Measurements from ENCODE around the gene UBFD1.
"Not testable (repeated sequence)": the region's sequence is repeated elsewhere in the genome, so short reads cannot be mapped to it uniquely, and the experiment has no call there.

The UBFD1 gene

GRCh38 chr16:23594186-23594585, 36.7 kb downstream of the UBFD1 start:
- Histone ChIP-seq H3K4me3 (ENCODE audit: low read length) (no peak overlapping the region), H3K4me2 (ENCODE audit: low read length) (no peak overlapping the region), H3K36me3 (ENCODE audit: insufficient read depth, low read length) (peaks cover 38% of the 10 kb centered on the region), H3K4me1 (ENCODE audit: control insufficient read depth, insufficient read depth, low read length) (peaks cover 9% of the 10 kb centered on the region), H3K9me3 (replicated peaks; ENCODE audit: low read length) (no peaks in the 10 kb centered on the region), H3K27me3 (ENCODE audit: control insufficient read depth, insufficient read depth, low read length) (no peaks in the 10 kb centered on the region), H3K9ac (ENCODE audit: low read depth, low read length) (no peak overlapping the region)

DNA sequence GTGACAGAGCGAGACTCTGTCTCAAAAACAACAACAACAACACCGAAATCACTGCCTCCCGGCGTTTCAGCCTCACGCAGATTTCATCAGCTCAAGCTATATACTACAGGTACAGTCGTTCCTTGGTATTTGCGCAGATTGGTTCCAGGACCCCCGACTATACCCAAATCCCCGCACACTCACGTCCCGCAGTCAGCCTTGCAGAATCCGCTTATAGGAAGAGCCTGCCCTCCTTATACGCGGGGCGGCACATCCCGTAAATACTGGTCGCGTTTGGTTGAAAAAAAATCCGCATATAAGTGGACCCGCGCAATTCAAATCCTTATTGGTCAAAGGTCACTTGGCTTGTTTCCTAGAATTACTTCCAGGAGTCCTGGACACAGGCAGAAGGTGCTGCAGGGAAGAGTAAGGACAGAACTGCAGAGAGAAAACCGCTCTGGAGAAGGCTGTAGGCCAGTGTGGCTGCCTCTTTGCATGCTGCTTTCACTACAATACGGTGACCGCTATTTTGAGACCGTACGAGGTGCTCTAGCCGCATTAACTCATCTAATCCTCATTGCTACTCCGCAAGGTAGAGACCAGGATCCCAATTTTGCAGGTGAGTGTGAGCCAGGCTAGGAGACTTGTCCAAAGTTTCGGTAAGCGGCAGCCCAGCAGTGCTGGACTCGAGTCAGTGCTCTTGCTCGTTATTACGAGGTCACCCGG, 37.9 kb downstream of the UBFD1 start:
- no peaks in the 10 kb centered on the region for H3K27me3 ChIP-seq (ENCODE audit: control insufficient read depth, insufficient read depth, low read length)
- H3K4me3 ChIP-seq (ENCODE audit: low read length) = peak overlapping the region; percentile 96
- H3K9ac ChIP-seq (ENCODE audit: low read depth, low read length) = peak overlapping the region; percentile 96
- no peaks in the 10 kb centered on the region for H3K9me3 ChIP-seq (replicated peaks; ENCODE audit: low read length)
- H3K36me3 ChIP-seq (ENCODE audit: insufficient read depth, low read length) = peaks cover 31% of the 10 kb centered on the region
- peaks cover 9% of the 10 kb centered on the region for H3K4me1 ChIP-seq (ENCODE audit: control insufficient read depth, insufficient read depth, low read length)
- peak overlapping the region; percentile 85 for H3K4me2 ChIP-seq (ENCODE audit: low read length)

DNA sequence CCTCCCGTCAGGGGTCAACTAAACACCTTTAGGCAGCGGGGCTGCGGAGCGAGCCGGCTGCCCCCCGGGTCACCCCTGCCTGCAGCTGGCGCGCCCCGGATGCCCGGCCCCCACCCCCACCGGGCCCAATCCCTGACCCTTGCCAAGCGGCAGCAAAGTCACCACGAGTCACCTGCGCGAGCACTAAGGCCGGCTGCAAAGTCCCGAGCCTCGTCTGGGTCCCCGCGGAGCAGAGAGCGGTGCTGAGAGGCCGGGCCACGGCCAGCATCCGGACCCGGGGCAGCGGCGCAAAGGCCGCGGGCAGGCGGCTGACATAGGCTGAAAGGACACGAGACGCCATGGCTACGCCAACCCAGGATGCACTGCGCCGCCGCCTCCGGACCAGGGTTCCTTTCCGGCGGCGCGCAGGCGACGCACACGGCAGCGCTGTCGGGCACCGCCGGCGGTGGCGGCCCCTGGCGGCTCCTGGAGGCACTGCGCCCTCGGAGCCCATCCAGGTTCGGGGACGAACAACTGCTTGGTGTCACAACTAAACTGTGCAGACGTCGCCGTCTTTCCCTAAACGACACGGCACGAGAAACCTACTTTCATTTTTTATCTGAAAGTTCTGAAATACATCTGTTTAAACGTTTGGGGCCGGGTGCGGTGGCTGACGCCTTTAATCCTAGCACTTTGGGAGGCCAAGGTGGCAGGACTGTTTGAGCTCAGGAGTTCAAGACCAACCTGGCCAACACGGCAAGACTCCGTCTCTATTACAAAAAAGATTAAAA, 38.6 kb downstream of the UBFD1 start, which contains the start of gene NDUFAB1:
TSS of gene NDUFAB1 (minus strand) at position 366 of the 770 bp plus-strand sequence. CDS start at position 340, 26 bp downstream.
- Histone ChIP-seq H3K4me3 (ENCODE audit: low read length) (peak within 1 kb of the TSS; percentile 96), H3K9me3 (replicated peaks; ENCODE audit: low read length) (no peaks in the 10 kb centered on the region), H3K27me3 (ENCODE audit: control insufficient read depth, insufficient read depth, low read length) (no peaks in the 10 kb centered on the region), H3K4me2 (ENCODE audit: low read length) (peak within 1 kb of the TSS; percentile 85), H3K4me1 (ENCODE audit: control insufficient read depth, insufficient read depth, low read length) (peaks cover 9% of the 10 kb centered on the region), H3K9ac (ENCODE audit: low read depth, low read length) (peak within 1 kb of the TSS; percentile 96), H3K36me3 (ENCODE audit: insufficient read depth, low read length) (peaks cover 24% of the 10 kb centered on the region)

DNA sequence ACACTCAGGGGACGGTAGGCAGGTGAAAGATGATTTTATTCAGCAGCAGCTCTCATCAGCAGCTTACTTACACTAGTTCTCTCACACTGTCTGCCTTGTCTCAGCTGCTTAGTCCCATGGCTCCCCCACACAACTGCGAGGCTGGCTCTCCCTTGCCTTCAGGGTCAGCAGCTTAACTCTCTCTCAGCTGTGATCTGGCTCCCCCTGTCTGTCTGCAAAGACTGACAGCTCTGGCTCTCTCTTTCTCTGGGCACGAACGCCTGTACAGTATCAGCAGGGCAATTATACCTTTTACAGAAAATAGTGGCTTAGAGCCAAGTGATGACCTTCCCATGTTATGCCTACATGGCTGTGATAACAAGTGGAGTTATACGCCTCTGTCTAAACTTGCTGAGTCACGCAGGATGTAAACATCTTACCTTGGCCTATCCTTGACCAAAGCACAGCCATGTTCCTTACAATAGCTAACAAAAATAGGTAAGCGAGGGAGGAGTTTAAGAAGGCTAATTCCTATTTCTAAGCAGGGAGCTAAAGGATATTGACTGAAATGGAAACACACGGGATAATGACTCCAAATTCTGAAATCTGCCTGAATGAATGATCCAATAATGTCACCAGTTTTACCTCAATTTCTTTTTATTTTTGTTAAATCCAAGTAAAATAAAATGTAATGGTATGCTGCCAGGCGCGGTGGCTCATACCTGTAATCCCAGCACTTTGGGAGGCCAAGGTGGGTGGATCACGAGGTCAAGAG, 39.7 kb downstream of the UBFD1 start:
- peaks cover 9% of the 10 kb centered on the region for H3K4me1 ChIP-seq (ENCODE audit: control insufficient read depth, insufficient read depth, low read length)
- H3K27me3 ChIP-seq (ENCODE audit: control insufficient read depth, insufficient read depth, low read length) = no peaks in the 10 kb centered on the region
- no peaks in the 10 kb centered on the region for H3K9me3 ChIP-seq (replicated peaks; ENCODE audit: low read length)
- no peak overlapping the region for H3K9ac ChIP-seq (ENCODE audit: low read depth, low read length)
- H3K4me2 ChIP-seq (ENCODE audit: low read length) = no peak overlapping the region
- peaks cover 19% of the 10 kb centered on the region for H3K36me3 ChIP-seq (ENCODE audit: insufficient read depth, low read length)
- H3K4me3 ChIP-seq (ENCODE audit: low read length) = no peak overlapping the region

DNA sequence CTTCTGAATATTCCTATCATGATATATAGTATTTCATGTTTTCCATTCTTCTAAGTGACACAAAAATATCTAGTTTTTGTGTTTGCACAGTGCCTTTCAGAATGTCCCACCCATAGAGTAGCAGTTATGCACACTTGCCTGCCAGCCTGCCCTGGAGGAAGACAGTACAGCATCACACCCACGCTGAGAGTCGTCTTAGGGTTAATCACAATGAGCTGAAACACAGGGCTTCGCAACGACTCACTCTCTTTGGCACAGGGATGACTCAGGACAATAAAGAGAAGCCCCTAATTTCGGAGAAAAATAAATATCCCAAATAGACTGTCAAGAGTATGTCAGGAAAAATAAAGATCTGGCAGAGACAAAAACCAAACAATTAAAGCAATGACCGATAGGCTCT, 50.2 kb downstream of the UBFD1 start:
- Histone ChIP-seq H3K4me3 (ENCODE audit: low read length) (no peak overlapping the region), H3K36me3 (ENCODE audit: insufficient read depth, low read length) (peaks cover 26% of the 10 kb centered on the region), H3K4me2 (ENCODE audit: low read length) (no peak overlapping the region), H3K9ac (ENCODE audit: low read depth, low read length) (no peak overlapping the region), H3K4me1 (ENCODE audit: control insufficient read depth, insufficient read depth, low read length) (peaks cover 8% of the 10 kb centered on the region), H3K9me3 (replicated peaks; ENCODE audit: low read length) (no peaks in the 10 kb centered on the region), H3K27me3 (ENCODE audit: control insufficient read depth, insufficient read depth, low read length) (no peaks in the 10 kb centered on the region)

GRCh38 chr16:23608194-23608593, 50.7 kb downstream of the UBFD1 start:
- H3K9ac ChIP-seq (ENCODE audit: low read depth, low read length) = no peak overlapping the region
- no peaks in the 10 kb centered on the region for H3K27me3 ChIP-seq (ENCODE audit: control insufficient read depth, insufficient read depth, low read length)
- no peak overlapping the region for H3K4me2 ChIP-seq (ENCODE audit: low read length)
- H3K36me3 ChIP-seq (ENCODE audit: insufficient read depth, low read length) = peaks cover 26% of the 10 kb centered on the region
- no peaks in the 10 kb centered on the region for H3K9me3 ChIP-seq (replicated peaks; ENCODE audit: low read length)
- H3K4me3 ChIP-seq (ENCODE audit: low read length) = no peak overlapping the region
- peaks cover 8% of the 10 kb centered on the region for H3K4me1 ChIP-seq (ENCODE audit: control insufficient read depth, insufficient read depth, low read length)

DNA sequence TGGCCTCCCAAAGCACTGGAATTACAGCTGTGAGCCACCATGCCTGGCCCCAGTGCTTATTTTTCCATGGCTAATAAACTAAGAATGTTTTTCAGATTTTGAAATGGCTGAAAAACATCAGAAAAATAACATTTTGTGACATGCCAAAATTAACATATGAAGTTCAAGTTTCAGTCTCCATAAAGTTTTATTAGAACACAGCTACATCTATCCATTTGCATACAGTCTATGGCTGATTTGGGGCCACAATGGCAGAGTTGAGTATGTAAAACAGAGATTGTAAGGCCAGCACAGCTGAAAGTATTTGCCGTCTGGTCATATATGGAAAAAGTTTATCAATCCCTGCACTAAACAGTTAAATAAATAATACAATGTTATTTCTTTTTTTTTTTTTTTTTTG, 52.4 kb downstream of the UBFD1 start:
- Histone ChIP-seq H3K36me3 (ENCODE audit: insufficient read depth, low read length) (peaks cover 20% of the 10 kb centered on the region), H3K9ac (ENCODE audit: low read depth, low read length) (no peak overlapping the region), H3K27me3 (ENCODE audit: control insufficient read depth, insufficient read depth, low read length) (no peaks in the 10 kb centered on the region), H3K4me3 (ENCODE audit: low read length) (no peak overlapping the region), H3K4me2 (ENCODE audit: low read length) (no peak overlapping the region), H3K4me1 (ENCODE audit: control insufficient read depth, insufficient read depth, low read length) (peaks cover 8% of the 10 kb centered on the region), H3K9me3 (replicated peaks; ENCODE audit: low read length) (no peaks in the 10 kb centered on the region)

DNA sequence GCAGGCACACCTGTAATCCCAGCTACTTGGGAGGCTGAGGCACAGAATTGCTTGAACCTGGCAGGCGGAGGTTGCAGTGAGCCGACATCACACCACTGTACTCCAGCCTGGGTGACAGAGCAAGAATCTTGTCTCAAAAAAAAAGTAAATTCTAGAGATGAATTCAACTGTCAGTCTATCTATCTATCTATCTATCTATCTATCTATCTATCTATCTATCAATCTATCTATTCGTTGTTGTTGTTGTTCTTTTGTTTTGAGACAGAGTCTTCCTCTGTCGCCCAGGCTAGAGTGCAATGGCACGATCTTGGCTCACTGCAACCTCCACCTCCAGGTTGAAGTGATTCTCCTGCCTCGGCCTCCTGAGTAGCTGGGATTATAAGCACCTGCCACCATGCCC, 53.4 kb downstream of the UBFD1 start:
- not testable (repeated sequence) for H3K27me3 ChIP-seq (ENCODE audit: control insufficient read depth, insufficient read depth, low read length); H3K4me3 ChIP-seq (ENCODE audit: low read length); H3K9ac ChIP-seq (ENCODE audit: low read depth, low read length); H3K9me3 ChIP-seq (replicated peaks; ENCODE audit: low read length); H3K4me2 ChIP-seq (ENCODE audit: low read length); H3K4me1 ChIP-seq (ENCODE audit: control insufficient read depth, insufficient read depth, low read length)
- peaks cover 16% of the 10 kb centered on the region for H3K36me3 ChIP-seq (ENCODE audit: insufficient read depth, low read length)

DNA sequence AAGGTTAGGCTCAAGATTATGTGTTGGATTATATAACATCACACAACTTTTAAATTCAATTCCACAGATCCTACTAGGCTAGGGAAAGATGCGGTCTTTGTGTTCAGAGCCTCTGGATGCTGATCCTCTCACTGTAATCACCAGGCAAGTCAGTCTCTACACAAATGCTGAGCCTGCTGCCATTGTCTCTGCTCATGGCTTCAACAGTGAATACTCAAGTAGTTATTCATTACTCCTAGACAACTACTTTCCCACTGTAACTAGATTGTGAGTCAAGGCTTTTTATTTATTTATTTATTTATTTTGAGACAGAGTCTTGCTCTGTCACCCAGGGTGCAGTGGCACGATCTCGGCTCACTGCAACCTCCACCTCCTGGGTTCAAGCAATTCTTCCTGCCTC, 54.4 kb downstream of the UBFD1 start:
- no peak overlapping the region for H3K9ac ChIP-seq (ENCODE audit: low read depth, low read length)
- peaks cover 8% of the 10 kb centered on the region for H3K4me1 ChIP-seq (ENCODE audit: control insufficient read depth, insufficient read depth, low read length)
- H3K9me3 ChIP-seq (replicated peaks; ENCODE audit: low read length) = no peaks in the 10 kb centered on the region
- peaks cover 17% of the 10 kb centered on the region for H3K36me3 ChIP-seq (ENCODE audit: insufficient read depth, low read length)
- no peak overlapping the region for H3K4me2 ChIP-seq (ENCODE audit: low read length)
- no peaks in the 10 kb centered on the region for H3K27me3 ChIP-seq (ENCODE audit: control insufficient read depth, insufficient read depth, low read length)
- H3K4me3 ChIP-seq (ENCODE audit: low read length) = no peak overlapping the region

DNA sequence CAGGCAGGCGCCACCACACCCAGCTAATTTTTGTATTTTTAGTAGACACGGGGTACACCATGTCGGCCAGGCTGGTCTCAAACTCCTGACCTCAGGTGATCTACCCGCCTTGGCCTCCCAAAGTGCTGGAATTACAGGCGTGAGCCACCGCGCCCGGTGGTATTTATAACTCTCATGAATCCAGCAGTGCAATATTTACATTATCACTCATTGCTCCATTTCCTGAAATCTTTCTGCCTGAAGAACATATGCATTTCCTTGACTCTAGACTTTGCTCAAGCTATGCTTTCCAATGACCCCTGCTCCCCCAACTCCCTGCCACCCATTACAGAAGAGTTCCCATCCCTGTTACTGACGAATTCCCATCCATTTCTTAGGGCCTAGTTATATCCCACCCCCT, 58.3 kb downstream of the UBFD1 start:
- no peak overlapping the region for H3K9ac ChIP-seq (ENCODE audit: low read depth, low read length)
- no peak overlapping the region for H3K4me2 ChIP-seq (ENCODE audit: low read length)
- no peaks in the 10 kb centered on the region for H3K4me1 ChIP-seq (ENCODE audit: control insufficient read depth, insufficient read depth, low read length)
- H3K4me3 ChIP-seq (ENCODE audit: low read length) = no peak overlapping the region
- H3K27me3 ChIP-seq (ENCODE audit: control insufficient read depth, insufficient read depth, low read length) = no peaks in the 10 kb centered on the region
- H3K36me3 ChIP-seq (ENCODE audit: insufficient read depth, low read length) = peaks cover 26% of the 10 kb centered on the region
- H3K9me3 ChIP-seq (replicated peaks; ENCODE audit: low read length) = no peaks in the 10 kb centered on the region

Measured in skeletal muscle satellite cell (primary cell).